Neutrophil (primary cell): ENCODE results near the gene SOHLH1.

Experiments
- H3K27ac ChIP-seq: fragments of 200-600 bp; sonication (generic); 2 replicates; pipeline ENCODE4 v1.5.1; 2016; ENCODE audit warnings: mild to moderate bottlenecking, moderate library complexity
- H3K27me3 ChIP-seq: fragments of 200-600 bp; sonication (generic); 2 replicates; pipeline ENCODE4 v1.6.0; 2016; ENCODE audit warnings: mild to moderate bottlenecking
- H3K36me3 ChIP-seq: fragments of 200-600 bp; sonication (generic); 2 replicates; pipeline ENCODE4 v1.5.1; 2017
- H3K4me1 ChIP-seq, 2 experiments: fragments of 200-600 bp in 1 of 2; sonication (generic) in 1 of 2; 1 replicate in 1 of 2; 2 replicates in 1 of 2; pipeline versions ENCODE4 v1.5.1 to v1.6.1; 2013 to 2016; ENCODE audit warnings: low read depth in 1 of 2, low read length in 1 of 2, mild to moderate bottlenecking in 1 of 2, moderate library complexity in 1 of 2; ENCODE audit not compliant: control insufficient read depth in 1 of 2, insufficient read depth in 1 of 2
- H3K4me3 ChIP-seq, 2 experiments: fragments of 200-600 bp in 1 of 2; sonication (generic) in 1 of 2; 1 replicate in 1 of 2; 2 replicates in 1 of 2; pipeline ENCODE4 v1.5.1; 2013 to 2016; ENCODE audit warnings: low read depth in 1 of 2, low read length in 1 of 2, mild to moderate bottlenecking in 1 of 2, moderate library complexity in 1 of 2
- H3K9me3 ChIP-seq: fragments of 200-600 bp; sonication (generic); 2 replicates; pipeline ENCODE4 v1.5.1; 2016
- TF ChIP-seq, protein P1 (sequence below): fragments of 200-600 bp; sonication (generic); IDR thresholded peaks from 2 replicates; pipeline ENCODE4 v1.5.1; 2016; ENCODE audit warnings: antibody characterized with exemption

SOHLH1 gene

DNA sequence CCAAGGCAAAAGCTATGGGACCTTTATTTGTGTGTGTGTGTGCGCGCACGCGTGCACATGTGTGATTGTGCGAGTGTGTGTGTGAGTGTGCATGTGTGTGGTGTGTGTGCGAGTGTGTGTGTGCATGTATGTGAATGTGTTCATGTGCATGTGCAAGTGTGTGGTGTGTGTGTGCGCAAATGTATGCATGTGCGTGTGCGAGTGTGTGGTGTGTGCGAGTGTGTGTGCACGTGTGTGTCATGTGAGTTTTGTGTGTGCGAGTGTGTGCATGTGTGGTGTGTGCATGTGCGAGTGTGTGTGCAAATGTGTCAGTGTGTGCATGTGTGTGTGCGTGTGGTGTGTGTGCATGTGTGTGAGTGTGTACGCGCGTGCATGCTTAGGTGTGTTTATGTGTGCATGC lies 48.9 kb downstream of the SOHLH1 start:
- H3K36me3 ChIP-seq = no peaks in the 10 kb centered on the region
- no peaks in the 10 kb centered on the region for H3K4me1 ChIP-seq
- H3K9me3 ChIP-seq = peaks cover 10% of the 10 kb centered on the region
- H3K27ac ChIP-seq = no peak overlapping the region
- no peaks in the 10 kb centered on the region for H3K27me3 ChIP-seq
- no peak overlapping the region for H3K4me3 ChIP-seq
- TF ChIP-seq, protein P1, sequence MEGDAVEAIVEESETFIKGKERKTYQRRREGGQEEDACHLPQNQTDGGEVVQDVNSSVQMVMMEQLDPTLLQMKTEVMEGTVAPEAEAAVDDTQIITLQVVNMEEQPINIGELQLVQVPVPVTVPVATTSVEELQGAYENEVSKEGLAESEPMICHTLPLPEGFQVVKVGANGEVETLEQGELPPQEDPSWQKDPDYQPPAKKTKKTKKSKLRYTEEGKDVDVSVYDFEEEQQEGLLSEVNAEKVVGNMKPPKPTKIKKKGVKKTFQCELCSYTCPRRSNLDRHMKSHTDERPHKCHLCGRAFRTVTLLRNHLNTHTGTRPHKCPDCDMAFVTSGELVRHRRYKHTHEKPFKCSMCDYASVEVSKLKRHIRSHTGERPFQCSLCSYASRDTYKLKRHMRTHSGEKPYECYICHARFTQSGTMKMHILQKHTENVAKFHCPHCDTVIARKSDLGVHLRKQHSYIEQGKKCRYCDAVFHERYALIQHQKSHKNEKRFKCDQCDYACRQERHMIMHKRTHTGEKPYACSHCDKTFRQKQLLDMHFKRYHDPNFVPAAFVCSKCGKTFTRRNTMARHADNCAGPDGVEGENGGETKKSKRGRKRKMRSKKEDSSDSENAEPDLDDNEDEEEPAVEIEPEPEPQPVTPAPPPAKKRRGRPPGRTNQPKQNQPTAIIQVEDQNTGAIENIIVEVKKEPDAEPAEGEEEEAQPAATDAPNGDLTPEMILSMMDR = no peak

DNA sequence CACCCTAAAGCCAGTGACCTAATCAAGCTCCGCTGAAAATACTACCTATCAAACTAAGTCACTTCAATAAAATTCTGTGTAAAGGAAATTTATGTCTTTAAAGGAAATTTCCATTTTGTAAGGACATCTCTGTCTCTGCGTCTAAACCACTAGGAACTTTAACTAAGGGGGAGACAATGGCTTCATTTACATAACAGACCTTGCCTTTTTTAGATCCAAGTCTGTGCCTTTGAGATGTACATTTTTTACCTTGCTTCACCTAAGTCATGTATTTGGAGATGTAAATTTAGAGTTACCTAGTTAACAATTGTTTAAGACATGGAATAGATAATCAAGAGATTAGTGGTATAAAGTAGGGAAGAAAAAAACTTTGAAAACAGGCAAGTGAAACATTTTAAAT lies 49.8 kb downstream of the SOHLH1 start:
- Histone ChIP-seq H3K27me3 (no peaks in the 10 kb centered on the region), H3K4me3 (no peak overlapping the region), H3K27ac (no peak overlapping the region), H3K36me3 (no peaks in the 10 kb centered on the region), H3K4me1 (no peaks in the 10 kb centered on the region), H3K9me3 (peaks cover 10% of the 10 kb centered on the region)
- TF ChIP-seq, protein P1 = no peak

DNA sequence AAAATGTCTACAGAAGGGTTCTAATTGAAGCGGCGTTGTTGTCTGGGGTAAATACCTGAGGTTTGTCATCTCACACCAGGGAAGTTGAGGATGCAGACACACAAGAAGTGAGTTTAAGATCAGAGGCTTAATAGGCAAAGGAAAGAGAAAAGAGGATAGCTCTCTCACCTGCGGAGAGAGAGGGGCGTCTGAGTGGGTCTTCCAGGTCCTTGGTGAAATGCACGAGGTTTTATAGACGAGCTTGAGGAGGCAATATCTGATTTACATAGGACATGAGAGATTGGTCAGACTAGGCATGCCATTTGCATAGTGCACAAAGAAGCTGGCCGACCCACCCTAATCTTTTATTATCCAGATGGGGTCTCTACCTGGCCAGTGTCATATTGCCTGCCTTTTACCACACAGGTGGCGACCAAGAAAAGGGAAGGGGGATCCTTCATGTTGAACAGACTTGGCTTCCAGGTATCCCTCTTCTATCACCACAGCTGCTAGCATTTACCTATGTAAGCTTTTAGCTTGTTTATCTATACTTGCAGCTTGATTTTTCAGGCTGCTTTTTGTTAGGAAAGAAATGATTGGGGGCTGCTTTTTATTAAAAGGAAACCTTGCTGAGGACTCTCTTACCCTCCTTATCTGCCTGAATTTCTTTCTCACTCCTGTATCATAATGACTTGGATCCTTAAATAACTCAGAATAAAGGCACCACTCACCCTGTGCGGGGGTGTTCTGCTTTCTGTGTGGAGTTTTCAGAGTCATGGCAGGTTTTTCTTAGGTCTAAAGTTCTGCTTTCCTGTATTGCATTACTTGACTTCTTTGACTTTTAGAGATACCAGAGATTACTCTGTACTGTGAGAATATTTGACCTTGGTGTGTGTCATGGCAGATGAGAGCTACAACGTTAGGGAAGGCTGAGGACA lies 50.5 kb downstream of the SOHLH1 start:
- Histone ChIP-seq H3K4me3 (no peak overlapping the region), H3K27me3 (no peaks in the 10 kb centered on the region), H3K9me3 (peaks cover 10% of the 10 kb centered on the region), H3K4me1 (no peaks in the 10 kb centered on the region), H3K36me3 (no peaks in the 10 kb centered on the region), H3K27ac (no peak overlapping the region)
- TF ChIP-seq, protein P1 = no peak

DNA sequence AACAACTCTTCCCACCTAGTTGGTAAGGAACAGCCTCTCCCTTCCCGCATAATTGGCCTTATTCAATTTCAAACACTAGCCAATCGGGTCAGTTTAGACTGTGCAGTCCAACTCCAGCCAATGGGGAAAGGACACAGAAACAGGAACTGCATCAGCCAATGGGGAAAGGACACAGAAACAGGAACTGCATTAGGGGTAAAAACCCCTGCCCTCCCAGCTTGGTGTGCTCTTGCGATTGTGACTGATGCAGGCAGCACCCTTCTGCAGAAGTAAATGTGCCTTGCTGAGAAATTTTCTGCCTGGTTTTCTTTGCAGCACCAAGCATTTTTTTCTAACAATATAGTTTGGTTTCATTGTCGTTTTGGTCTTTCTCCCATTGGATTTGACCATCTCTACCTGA lies 51.4 kb downstream of the SOHLH1 start:
- H3K4me1 ChIP-seq = no peaks in the 10 kb centered on the region
- no peaks in the 10 kb centered on the region for H3K36me3 ChIP-seq
- H3K4me3 ChIP-seq = no peak overlapping the region
- no peaks in the 10 kb centered on the region for H3K27me3 ChIP-seq
- TF ChIP-seq, protein P1 = no peak
- H3K9me3 ChIP-seq = peaks cover 10% of the 10 kb centered on the region
- no peak overlapping the region for H3K27ac ChIP-seq

DNA sequence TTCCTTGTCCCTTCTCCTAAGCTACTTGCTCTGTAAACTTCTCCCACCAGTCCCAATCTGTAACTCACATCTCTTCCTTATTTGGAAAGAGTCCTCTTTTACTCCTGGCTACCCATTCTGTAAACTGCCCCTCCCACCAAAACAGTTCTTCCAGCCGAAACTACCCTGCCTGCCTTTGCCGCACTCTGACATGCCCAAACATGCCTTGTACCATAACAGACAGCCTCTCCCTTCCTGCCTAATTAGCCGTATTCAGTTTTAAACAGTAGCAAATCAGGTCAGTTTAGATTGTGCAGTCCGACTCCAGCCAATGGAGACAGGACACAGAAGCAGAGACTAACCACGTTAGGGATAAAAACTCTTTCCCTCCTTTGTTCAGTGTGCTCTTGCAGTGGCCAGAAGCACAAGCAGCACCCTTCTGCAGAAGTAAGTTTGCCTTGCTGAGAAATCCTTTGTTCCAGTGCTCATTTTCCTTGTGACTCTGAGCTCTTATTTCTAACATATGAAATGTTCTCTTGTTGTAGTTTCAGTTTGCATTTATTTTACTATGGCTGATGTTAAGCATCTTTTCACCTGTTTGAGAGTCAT lies 54.6 kb downstream of the SOHLH1 start:
- Histone ChIP-seq H3K27ac (no peak overlapping the region), H3K4me1 (no peaks in the 10 kb centered on the region), H3K27me3 (no peaks in the 10 kb centered on the region), H3K9me3 (peaks cover 10% of the 10 kb centered on the region), H3K36me3 (no peaks in the 10 kb centered on the region), H3K4me3 (no peak overlapping the region)
- TF ChIP-seq, protein P1 = no peak
